ENCODE data around the gene FTCD. TPM values are rescaled to one million over a fixed set of nuclear protein-coding genes. Genes with fewer than 3 reads are reported as not detected.

The FTCD gene
- total and polyA plus RNA-seq, 2 of the 4 experiments (the other 2 are of a cell fraction), result 0.55 TPM; not detected in 1

DNA sequence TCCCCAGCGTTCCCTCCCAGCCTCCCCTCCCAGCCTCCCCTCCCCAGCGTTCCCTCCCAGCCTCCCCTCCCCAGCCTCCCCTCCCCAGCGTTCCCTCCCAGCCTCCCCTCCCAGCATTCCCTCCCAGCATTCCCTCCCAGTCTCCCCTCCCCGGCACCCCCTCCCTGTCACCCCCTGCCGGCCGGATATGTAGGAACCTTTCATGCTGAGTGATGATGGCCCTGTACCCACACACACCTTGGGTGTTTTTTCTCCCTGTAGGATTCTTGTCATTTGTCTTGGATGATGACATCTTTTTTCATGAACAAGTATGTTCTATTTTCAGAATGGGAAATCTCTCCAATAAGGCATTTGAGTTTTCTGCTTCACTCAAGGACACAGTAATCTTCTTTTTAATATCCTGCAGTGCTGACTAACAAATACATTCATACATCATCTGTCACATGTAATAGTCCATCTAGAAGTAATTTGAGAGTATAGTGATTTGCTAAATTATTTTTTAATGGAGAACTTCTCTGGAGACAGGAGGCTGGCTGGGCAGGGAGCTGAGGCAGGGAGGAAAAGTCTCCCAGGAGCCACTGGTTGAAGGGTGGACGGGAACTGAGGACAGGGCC lies 19.5 kb downstream of the FTCD start:
- intact Hi-C loops (cut with micrococcal nuclease) (loop anchor here (1.0 kb wide), 1 partner anchor 32 kb away; no protein-coding TSS in a partner anchor), in situ Hi-C loops (cut with MboI; ENCODE audit: low sequenced_read_pairs) (no loop called here), dilution Hi-C loops (cut with HindIII; ENCODE audit: low sequenced_read_pairs, unreplicated experiment) (no loop called here)
- H2AFZ ChIP-seq (replicated peaks; ENCODE audit: low read length, poor library complexity), result no peak overlapping the region
- H2AK5ac ChIP-seq (ENCODE audit: low read depth, low read length), result no peak overlapping the region
- no peak overlapping the region; the same call in 1 of the 2 replicates for H2BK20ac ChIP-seq (ENCODE audit: low read depth, low read length)
- no peak overlapping the region for H2BK15ac ChIP-seq (ENCODE audit: low read depth, low read length)
- no peak overlapping the region for H3K4me2 ChIP-seq (ENCODE audit: low read depth, low read length)
- no peak overlapping the region for H2AK9ac ChIP-seq (replicated peaks; ENCODE audit: low read depth, low read length, poor library complexity)
- H3K9me3 ChIP-seq (ENCODE audit: control insufficient read depth, insufficient read depth, low read length), result no peaks in the 10 kb centered on the region
- CTCF ChIA-PET, result no interaction called here
- peaks cover 12% of the 10 kb centered on the region; the same call in 1 of the 2 replicates for H3K36me3 ChIP-seq (ENCODE audit: control insufficient read depth, insufficient read depth, low read length)
- H3K56ac ChIP-seq (ENCODE audit: extremely low read depth, insufficient read depth, low read length), result no peak overlapping the region
- no peak overlapping the region for H3K27ac ChIP-seq (ENCODE audit: insufficient read depth, low read length)
- H3K9me1 ChIP-seq (ENCODE audit: insufficient read depth, low read length), result peaks cover 3% of the 10 kb centered on the region; the same call in 1 of the 2 replicates
- H4K91ac ChIP-seq (ENCODE audit: insufficient read depth, low read depth, low read length), result no peak overlapping the region
- 0 out of 2 replicates have a peak, but pooled peaks cover 2% of the 10 kb centered on the region for H3K4me1 ChIP-seq (ENCODE audit: control insufficient read depth, insufficient read depth, low read length)
- H3K79me1 ChIP-seq (ENCODE audit: low read depth in 1 of 2, low read length in 2 of 2), result peaks cover 0 to 3% of the 10 kb centered on the region in 2 experiments; a peak in 1 of 4 replicates
- no TSS peak for BruUV-seq (replicated peaks)
- ATAC-seq (ENCODE audit: low read depth) (no peak), DNase-seq (no peak)
- POLR2A ChIA-PET (ENCODE audit: unreplicated experiment), result no interaction called here
- 83% methylated on average over 1 of the region's 7 CpGs; no CpG with 5 or more reads in 1 of the 2 experiments for WGBS, 2 experiments (ENCODE audit: extremely low coverage in 2 of 2, insufficient read length in 1 of 2)
- H2BK120ac ChIP-seq (ENCODE audit: low read depth, low read length), result no peak overlapping the region
- no peak overlapping the region for H3K18ac ChIP-seq (ENCODE audit: low read depth, low read length)
- no peak overlapping the region for H3K9ac ChIP-seq (ENCODE audit: low read depth, low read length)
- H3K27me3 ChIP-seq (ENCODE audit: control insufficient read depth, insufficient read depth, low read length), result no peaks in the 10 kb centered on the region
- H4K8ac ChIP-seq (ENCODE audit: low read depth in 2 of 2, low read length in 2 of 2), result no peak overlapping the region
- no peak overlapping the region for H3K4ac ChIP-seq (ENCODE audit: low read depth, low read length)
- peaks cover 42% of the 10 kb centered on the region for H4K20me1 ChIP-seq (ENCODE audit: insufficient read depth, low read length)
- H2BK5ac ChIP-seq (ENCODE audit: low read depth, low read length, poor library complexity, severe bottlenecking), result no peak overlapping the region
- no peak overlapping the region for H4K5ac ChIP-seq (ENCODE audit: low read depth, low read length)
- H3K14ac ChIP-seq (replicated peaks; ENCODE audit: low read depth, low read length), result no peak overlapping the region
- TF ChIP-seq CEBPB (IDR thresholded peaks at IDR 0.05; ENCODE audit: low read depth, low read length) (no peak), ELK1 (IDR thresholded peaks at IDR 0.05; ENCODE audit: borderline replicate concordance, low read depth, low read length) (no peak), MAFK (IDR thresholded peaks at IDR 0.05; ENCODE audit: low read depth, low read length) (no peak), CHD1 (IDR thresholded peaks at IDR 0.05; ENCODE audit: low read depth, low read length) (no peak), MAZ (IDR thresholded peaks at IDR 0.05; ENCODE audit: borderline replicate concordance, low read depth, low read length) (no peak), POLR2A (IDR thresholded peaks at IDR 0.05; ENCODE audit: low read depth, low read length) (no peak), USF2 (IDR thresholded peaks at IDR 0.05; ENCODE audit: low read depth, low read length) (no peak), FOS (IDR thresholded peaks at IDR 0.05; ENCODE audit: low read depth, low read length) (no peak), BHLHE40 (IDR thresholded peaks at IDR 0.05; ENCODE audit: low read depth, low read length) (no peak), MXI1 (IDR thresholded peaks at IDR 0.05; ENCODE audit: borderline replicate concordance, low read depth, low read length) (no peak), RAD21 (IDR thresholded peaks at IDR 0.05; ENCODE audit: low read length) (no peak)
- H3K23ac ChIP-seq (ENCODE audit: low read depth, low read length), result no peak overlapping the region
- no peak overlapping the region for H3K4me3 ChIP-seq (ENCODE audit: insufficient read depth, low read depth, low read length)
